GM18526 (cell line): Measurements from ENCODE around the gene CC2D1A.

Source experiments
- POLR2A ChIP-seq: IDR thresholded peaks from 3 replicates; pipeline ENCODE4 v1.6.1; 2011; ENCODE audit not compliant: insufficient read length; ENCODE audit errors: extremely low read depth

The CC2D1A gene

GRCh38 chr19:13905634-13906520 is at the start of gene CC2D1A, which contains the start of gene BRME1:
CC2D1A (plus strand) TSS chr19:13906201; CDS start chr19:13906442, 241 bp downstream.
BRME1 (minus strand) TSS chr19:13906117; CDS start chr19:13904892, 1,225 bp downstream.
- peak; percentile 61 for TF ChIP-seq POLR2A

GRCh38 chr19:13856497-13856896 is 49.5 kb upstream of the CC2D1A start:
- TF ChIP-seq POLR2A = no peak

GRCh38 chr19:13859361-13859880 is 46.6 kb upstream of the CC2D1A start:
- TF ChIP-seq POLR2A = no peak

DNA sequence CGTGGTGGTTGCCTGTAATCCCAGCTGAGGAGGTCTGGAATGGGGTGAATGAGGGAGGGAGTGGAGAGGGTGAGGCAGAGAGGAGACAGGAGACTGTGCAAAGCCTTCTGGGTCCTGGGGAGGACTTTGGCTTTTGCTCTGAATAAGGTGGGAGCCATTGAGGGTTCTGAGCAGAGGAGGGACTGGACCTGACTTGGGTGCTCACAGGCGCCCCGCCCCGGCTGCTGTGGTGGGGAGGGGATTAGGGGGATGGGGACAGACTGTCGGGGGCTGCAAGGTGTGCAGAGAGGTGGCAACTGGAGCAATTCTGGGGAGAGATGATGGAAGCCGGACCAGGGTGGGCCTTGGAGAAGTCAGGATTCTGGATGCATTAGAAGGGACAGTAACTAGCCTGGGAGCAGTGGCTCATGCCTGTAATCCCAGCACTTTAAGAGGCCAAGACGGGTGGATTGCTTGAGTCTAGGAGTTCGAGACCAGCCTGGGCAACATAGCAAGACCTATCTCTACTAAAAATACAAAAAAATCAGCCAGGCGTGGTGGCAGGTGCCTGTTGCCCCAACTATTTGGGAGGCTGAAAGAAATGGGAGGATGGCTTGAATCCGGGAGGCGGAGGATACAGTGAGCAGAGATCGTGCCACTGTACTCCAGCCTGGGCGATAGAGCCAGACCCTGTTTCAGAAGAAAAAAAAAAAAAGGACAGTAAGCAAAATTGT is 45.2 kb upstream of the CC2D1A start:
- TF ChIP-seq POLR2A = no peak

GRCh38 chr19:13861392-13861713 is 44.6 kb upstream of the CC2D1A start:
- no peak for TF ChIP-seq POLR2A

- TF ChIP-seq POLR2A = peak; percentile 62
Measured at GRCh38 chr19:13861714-13862531, 44.1 kb upstream of the CC2D1A start.

DNA sequence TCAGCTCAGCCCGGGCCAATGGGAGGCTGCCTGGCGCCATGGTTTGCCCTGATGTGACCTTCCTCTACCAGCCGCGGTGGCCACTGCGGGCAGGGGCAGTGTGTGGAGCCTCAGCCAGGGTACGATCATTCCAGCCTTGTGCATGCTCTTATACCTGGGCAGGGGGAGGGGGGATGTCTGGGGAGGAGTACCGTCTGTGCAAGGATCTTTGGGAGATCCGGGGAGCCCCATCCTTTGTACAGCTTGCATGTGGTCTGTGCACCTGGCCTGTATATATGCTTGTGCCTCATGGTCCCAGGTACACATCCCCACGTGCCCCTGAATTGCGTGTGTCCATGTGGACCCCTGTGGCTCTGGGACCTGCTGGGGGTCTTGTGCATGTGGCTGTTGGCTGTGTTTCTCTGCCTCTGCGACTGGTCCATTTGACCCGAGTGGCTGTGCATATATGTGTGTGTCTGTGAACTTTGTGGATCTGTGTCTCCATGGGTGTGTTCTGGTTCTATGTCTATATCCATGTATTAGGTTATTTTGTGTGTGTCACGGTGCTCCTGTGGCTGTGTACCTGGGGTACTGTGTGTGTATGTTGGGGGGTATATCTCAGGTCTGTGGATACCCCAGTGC is 41.8 kb upstream of the CC2D1A start:
- TF ChIP-seq POLR2A = no peak

DNA sequence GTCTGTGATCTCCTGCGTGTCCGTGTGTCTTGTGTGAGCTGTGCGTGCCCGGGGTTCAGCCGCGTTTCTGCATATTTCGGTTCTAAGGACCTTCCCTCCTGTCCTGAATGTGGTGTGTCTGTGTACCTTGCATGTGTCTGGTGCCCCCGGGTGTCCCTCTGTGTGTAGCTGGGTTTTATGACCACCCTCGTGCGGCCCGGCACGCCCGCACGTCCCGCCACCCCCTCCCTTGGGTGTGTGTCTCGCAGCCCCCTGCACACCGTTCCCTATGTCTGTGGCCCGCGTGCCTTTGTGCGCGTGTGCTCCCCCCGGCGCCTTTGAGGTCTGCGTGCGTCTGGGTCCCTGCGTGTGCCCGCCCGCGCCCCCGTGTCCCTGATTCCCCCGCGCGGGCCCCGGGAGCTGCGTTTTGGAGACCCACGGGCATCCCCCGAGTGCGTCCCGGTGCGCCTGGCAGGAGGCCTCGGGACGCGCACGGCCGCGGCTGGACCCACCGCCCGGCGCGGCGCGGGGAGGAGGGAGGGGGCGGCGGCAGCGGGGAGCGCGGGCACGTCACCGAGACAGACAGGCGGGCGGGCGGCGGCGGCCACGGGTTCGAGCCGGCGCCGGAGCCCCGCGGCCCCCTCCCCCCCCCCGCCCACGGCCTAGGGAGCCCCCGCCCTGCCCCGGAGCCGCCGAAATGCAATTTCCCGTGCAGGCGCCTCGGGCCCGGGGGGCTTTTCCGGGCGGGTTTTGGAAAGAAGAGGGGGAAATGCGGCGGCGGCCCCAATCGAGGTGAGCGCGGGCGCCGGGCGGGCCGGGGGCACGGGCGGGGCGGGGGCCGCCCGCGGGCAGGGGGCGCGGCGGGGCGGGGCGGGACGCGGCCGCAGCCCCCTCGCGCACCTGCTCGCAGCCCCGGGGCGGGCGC is 41.1 kb upstream of the CC2D1A start:
- TF ChIP-seq POLR2A = no peak

DNA sequence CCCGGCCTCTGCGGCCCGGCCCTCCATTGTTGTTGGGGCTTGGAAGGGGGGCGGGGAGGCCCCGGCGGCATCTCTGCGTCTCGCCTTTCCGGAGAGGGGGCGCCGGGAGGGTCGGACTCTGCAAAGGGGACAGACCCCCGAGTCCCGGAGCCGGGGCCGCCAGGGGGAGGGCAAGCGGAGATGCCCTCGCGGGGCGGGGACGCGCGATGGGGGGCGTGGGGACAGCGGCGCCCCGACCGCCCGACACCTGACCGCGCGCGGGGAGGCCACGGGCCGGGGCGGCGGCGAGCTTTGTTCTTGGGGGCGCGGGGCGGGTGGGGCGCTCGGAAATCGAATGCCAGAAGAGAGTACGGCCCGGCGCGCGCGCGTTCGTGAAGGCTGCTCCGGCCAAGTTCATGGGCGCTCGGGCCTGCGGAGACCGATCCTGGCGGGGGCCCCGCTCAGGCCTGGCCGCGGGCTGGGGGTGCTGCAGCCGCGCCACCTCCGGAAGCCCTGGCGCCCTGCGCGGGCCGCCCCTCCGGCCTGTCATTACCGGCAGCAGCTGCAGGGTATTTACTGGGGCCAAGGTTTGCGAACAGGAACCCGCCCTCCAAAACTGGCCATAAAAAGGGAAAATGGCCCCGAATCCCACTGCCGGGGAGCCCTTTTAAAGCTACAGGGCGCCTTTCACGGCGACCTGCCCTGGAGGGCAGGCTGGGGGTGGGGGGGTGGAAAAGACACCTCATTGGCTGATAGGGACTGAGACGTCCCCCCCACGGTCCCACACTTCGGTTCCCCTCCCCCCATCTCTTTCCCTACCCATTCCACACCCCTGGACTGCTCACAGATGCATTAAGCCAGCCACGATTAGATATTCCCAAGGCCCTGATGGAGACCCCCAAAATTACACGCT is 40.2 kb upstream of the CC2D1A start:
- no peak for TF ChIP-seq POLR2A

- no peak for TF ChIP-seq POLR2A
Measured at GRCh38 chr19:13866463-13867046, 39.4 kb upstream of the CC2D1A start.

DNA sequence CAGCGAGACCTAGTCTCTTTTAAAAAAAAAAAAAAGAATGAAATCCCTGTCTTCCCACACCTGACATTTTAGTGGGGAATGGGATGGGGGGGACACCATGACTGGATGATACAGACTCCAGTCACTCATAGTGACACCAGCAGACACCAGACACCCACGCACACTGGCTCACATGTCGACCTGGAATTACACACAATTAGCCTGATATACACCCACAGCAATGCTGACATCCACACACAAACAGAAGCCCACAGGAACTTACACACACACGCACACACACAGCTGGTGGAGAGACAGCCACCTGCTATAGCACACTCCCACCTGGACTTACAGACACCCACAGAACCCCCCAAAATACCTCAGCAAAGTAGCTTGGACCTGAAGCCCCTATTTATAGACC is 37.3 kb upstream of the CC2D1A start:
- no peak for TF ChIP-seq POLR2A

DNA sequence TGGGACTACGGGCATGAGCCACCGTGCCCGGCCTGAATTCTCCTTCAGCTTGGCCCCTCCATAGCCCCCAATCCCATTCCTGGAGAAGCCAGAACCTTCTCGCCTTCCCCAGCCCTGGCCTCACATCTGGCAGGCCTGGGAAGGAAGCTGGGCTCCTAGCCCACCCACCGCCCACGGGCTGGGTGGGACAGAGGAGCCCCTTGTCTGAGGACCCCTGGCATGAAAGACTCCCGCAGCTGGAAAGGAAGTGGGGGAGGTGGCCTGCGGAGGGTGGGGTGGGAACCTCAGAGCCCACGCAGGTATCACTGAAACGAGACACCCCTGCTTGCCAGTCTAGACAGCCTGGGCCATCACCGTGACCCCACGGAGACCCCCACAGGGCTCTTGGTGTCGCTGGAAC is 36.7 kb upstream of the CC2D1A start:
- TF ChIP-seq POLR2A = no peak
